Measurements from ENCODE around the gene TNFRSF1A.
"Not testable (repeated sequence)": the region's sequence is repeated elsewhere in the genome, so short reads cannot be mapped to it uniquely, and the experiment has no call there.

The TNFRSF1A gene

GRCh38 chr12:6295094-6295811 is 46.6 kb downstream of the TNFRSF1A start:
- no peaks in the 10 kb centered on the region for H3K27me3 ChIP-seq
- no peak overlapping the region for H3K4me3 ChIP-seq
- H3K9me3 ChIP-seq (replicated peaks in 1 of 11) = peaks cover 0 to 13% (median 4%) of the 10 kb centered on the region in 11 experiments; a peak in 15 of 22 replicates
- H3K9ac ChIP-seq = no peak overlapping the region
- H3K4me1 ChIP-seq = peaks cover 13 to 23% (median 18%) of the 10 kb centered on the region in 10 experiments
- H4K20me1 ChIP-seq = no peaks in the 10 kb centered on the region
- peak overlapping the region in 2 of 11 experiments; percentile 17 to 25; a peak in 1 of 22 replicates for H3K4me2 ChIP-seq
- H3K27ac ChIP-seq = peak overlapping the region in 1 of 11 experiments; percentile 44; a peak in 1 of 22 replicates
- TF ChIP-seq Cebpa-rat (IDR thresholded peaks at IDR 0.05) = no peak
- no peaks in the 10 kb centered on the region for H3K36me3 ChIP-seq

GRCh38 chr12:6294156-6295093 is 47.5 kb downstream of the TNFRSF1A start:
- Histone ChIP-seq H3K9ac (no peak overlapping the region), H3K27ac (peak overlapping the region in 1 of 11 experiments; percentile 40; a peak in 1 of 22 replicates), H4K20me1 (no peaks in the 10 kb centered on the region), H3K4me3 (no peak overlapping the region), H3K4me1 (peaks cover 4 to 15% (median 10%) of the 10 kb centered on the region in 10 experiments; a peak in 17 of 20 replicates), H3K4me2 (no peak overlapping the region), H3K36me3 (no peaks in the 10 kb centered on the region), H3K9me3 (replicated peaks in 1 of 11) (peaks cover 0 to 20% (median 10%) of the 10 kb centered on the region in 11 experiments; a peak in 18 of 22 replicates), H3K27me3 (no peaks in the 10 kb centered on the region)
- no peak for TF ChIP-seq Cebpa-rat (IDR thresholded peaks at IDR 0.05)

GRCh38 chr12:6292606-6293005 is 49.3 kb downstream of the TNFRSF1A start:
- no peak overlapping the region for H3K27ac ChIP-seq
- no peak overlapping the region for H3K4me2 ChIP-seq
- TF ChIP-seq Cebpa-rat (IDR thresholded peaks at IDR 0.05) = no peak

GRCh38 chr12:6289906-6290305 is 52.0 kb downstream of the TNFRSF1A start:
- Histone ChIP-seq H3K9me3 (replicated peaks in 1 of 11) (peaks cover 0 to 21% (median 11%) of the 10 kb centered on the region in 11 experiments; a peak in 18 of 22 replicates), H3K4me1 (peaks cover 0 to 13% (median 6%) of the 10 kb centered on the region in 10 experiments; a peak in 8 of 20 replicates)
- not testable (repeated sequence) for H3K36me3 ChIP-seq, H3K4me3 ChIP-seq, H3K4me2 ChIP-seq, H3K27me3 ChIP-seq, H4K20me1 ChIP-seq, H3K9ac ChIP-seq, H3K27ac ChIP-seq

More at GRCh38 chr12:6292606-6293005, 49.3 kb downstream of the TNFRSF1A start:
- no peaks in the 10 kb centered on the region for H4K20me1 ChIP-seq
- H3K9me3 ChIP-seq (replicated peaks in 1 of 11) = peaks cover 0 to 21% (median 11%) of the 10 kb centered on the region in 11 experiments; a peak in 18 of 22 replicates
- no peaks in the 10 kb centered on the region for H3K27me3 ChIP-seq
- no peak overlapping the region for H3K4me3 ChIP-seq
- H3K9ac ChIP-seq = no peak overlapping the region
- peaks cover 3 to 14% (median 9%) of the 10 kb centered on the region in 10 experiments; a peak in 13 of 20 replicates for H3K4me1 ChIP-seq
- no peaks in the 10 kb centered on the region for H3K36me3 ChIP-seq

GRCh38 chr12:6289081-6289480 is 52.8 kb downstream of the TNFRSF1A start:
- Histone ChIP-seq H3K4me1 (peaks cover 0 to 13% (median 6%) of the 10 kb centered on the region in 10 experiments; a peak in 9 of 20 replicates), H3K9me3 (replicated peaks in 1 of 11) (peaks cover 0 to 21% (median 11%) of the 10 kb centered on the region in 11 experiments; a peak in 18 of 22 replicates)
- H3K9ac ChIP-seq, H4K20me1 ChIP-seq, H3K27me3 ChIP-seq, H3K4me3 ChIP-seq, H3K36me3 ChIP-seq, H3K27ac ChIP-seq, H3K4me2 ChIP-seq: not testable (repeated sequence)

GRCh38 chr12:6288235-6288634 is 53.6 kb downstream of the TNFRSF1A start:
- no peak for TF ChIP-seq Cebpa-rat (IDR thresholded peaks at IDR 0.05)

GRCh38 chr12:6285532-6286306 is 56.2 kb downstream of the TNFRSF1A start:
- Histone ChIP-seq H3K4me2 (peak overlapping the region in 1 of 11 experiments; percentile 1; a peak in 3 of 22 replicates), H3K27me3 (no peaks in the 10 kb centered on the region), H3K4me3 (no peak overlapping the region), H3K4me1 (peaks cover 7 to 28% (median 17%) of the 10 kb centered on the region in 10 experiments), H3K9me3 (replicated peaks in 1 of 11) (peaks cover 0 to 8% (median 6%) of the 10 kb centered on the region in 11 experiments; a peak in 11 of 22 replicates), H4K20me1 (no peaks in the 10 kb centered on the region), H3K27ac (no peak overlapping the region), H3K9ac (no peak overlapping the region), H3K36me3 (no peaks in the 10 kb centered on the region)
- no peak for TF ChIP-seq Cebpa-rat (IDR thresholded peaks at IDR 0.05)

More at GRCh38 chr12:6288235-6288634, 53.6 kb downstream of the TNFRSF1A start:
- H3K4me3 ChIP-seq = no peak overlapping the region
- H3K36me3 ChIP-seq = no peaks in the 10 kb centered on the region
- H3K27me3 ChIP-seq = no peaks in the 10 kb centered on the region
- peaks cover 0 to 21% (median 11%) of the 10 kb centered on the region in 11 experiments; a peak in 18 of 22 replicates for H3K9me3 ChIP-seq (replicated peaks in 1 of 11)
- H3K4me2 ChIP-seq = no peak overlapping the region
- no peak overlapping the region for H3K27ac ChIP-seq
- no peak overlapping the region for H3K9ac ChIP-seq
- peaks cover 0 to 13% (median 6%) of the 10 kb centered on the region in 10 experiments; a peak in 8 of 20 replicates for H3K4me1 ChIP-seq
- H4K20me1 ChIP-seq = no peaks in the 10 kb centered on the region

- H3K9ac ChIP-seq = no peak overlapping the region
- H3K27ac ChIP-seq = no peak overlapping the region
- no peaks in the 10 kb centered on the region for H4K20me1 ChIP-seq
- no peak overlapping the region for H3K4me3 ChIP-seq
- no peak overlapping the region; a peak in 1 of 22 replicates for H3K4me2 ChIP-seq
- H3K4me1 ChIP-seq = peaks cover 13 to 35% (median 24%) of the 10 kb centered on the region in 10 experiments
- peaks cover 0 to 7% (median 6%) of the 10 kb centered on the region in 11 experiments; a peak in 11 of 22 replicates for H3K9me3 ChIP-seq (replicated peaks in 1 of 11)
- H3K36me3 ChIP-seq = no peaks in the 10 kb centered on the region
- no peak for TF ChIP-seq Cebpa-rat (IDR thresholded peaks at IDR 0.05)
- H3K27me3 ChIP-seq = no peaks in the 10 kb centered on the region
Measured at GRCh38 chr12:6285063-6285477, 56.8 kb downstream of the TNFRSF1A start.

Data from BLaER1 treated with 17β-estradiol and CSF1 and Interleukin-3, amounts not matched to agents 10 nM and 100 nM (cell line).